HG03159 (cell line): ENCODE results near the gene BMP2K.

Experiments used
- ATAC-seq: cut with Tn5 transposase; IDR thresholded peaks from one replicate; pipeline ENCODE4 v1.9.1; 2021; ENCODE audit warnings: mild to moderate bottlenecking, moderate library complexity; ENCODE audit not compliant: unreplicated experiment

Gene BMP2K

DNA sequence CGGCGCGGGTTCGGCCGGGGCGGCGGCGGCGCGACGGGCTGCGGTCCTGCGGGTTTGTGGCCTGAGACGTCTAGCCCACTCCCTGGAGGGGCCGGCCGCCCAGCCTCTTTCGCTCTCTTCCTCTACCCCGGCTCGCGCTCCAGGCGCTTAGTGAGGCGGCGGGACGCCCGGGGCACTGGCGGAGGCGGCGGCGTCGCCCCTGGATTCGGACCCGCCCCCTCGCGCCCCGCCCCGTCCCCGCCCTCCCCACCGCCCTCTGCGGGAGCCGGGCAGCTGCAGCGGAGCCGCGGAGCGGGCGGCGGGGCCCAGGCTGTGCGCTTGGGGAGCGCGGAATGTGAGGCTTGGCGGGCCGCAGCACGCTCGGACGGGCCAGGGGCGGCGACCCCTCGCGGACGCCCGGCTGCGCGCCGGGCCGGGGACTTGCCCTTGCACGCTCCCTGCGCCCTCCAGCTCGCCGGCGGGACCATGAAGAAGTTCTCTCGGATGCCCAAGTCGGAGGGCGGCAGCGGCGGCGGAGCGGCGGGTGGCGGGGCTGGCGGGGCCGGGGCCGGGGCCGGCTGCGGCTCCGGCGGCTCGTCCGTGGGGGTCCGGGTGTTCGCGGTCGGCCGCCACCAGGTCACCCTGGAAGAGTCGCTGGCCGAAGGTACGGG lies at the start of gene BMP2K:
Gene BMP2K (plus strand): TSS at position 272 of the 650 bp plus-strand sequence. CDS start 194 bp downstream, at position 466.
- ATAC-seq, result peak; percentile 70

DNA sequence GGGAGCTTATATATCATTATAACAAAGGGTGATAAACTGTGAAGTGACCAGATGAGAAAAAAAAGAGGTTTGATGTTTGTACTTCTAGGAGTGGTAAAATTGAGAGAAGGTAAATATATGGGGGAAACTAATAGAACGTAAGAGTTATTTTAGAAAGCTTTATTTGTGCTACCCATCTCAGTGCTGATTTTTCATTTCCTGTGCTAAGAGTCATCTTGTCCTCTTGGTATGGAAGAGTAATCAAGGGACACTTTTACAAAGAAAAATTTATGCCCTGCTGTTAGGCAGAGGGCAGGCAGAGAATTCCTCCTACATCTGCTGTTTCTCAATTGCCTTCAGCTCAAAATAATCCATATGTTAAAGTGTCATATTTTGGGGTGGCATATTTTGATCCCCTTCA lies 49.6 kb upstream of the BMP2K start:
- ATAC-seq, result no peak

DNA sequence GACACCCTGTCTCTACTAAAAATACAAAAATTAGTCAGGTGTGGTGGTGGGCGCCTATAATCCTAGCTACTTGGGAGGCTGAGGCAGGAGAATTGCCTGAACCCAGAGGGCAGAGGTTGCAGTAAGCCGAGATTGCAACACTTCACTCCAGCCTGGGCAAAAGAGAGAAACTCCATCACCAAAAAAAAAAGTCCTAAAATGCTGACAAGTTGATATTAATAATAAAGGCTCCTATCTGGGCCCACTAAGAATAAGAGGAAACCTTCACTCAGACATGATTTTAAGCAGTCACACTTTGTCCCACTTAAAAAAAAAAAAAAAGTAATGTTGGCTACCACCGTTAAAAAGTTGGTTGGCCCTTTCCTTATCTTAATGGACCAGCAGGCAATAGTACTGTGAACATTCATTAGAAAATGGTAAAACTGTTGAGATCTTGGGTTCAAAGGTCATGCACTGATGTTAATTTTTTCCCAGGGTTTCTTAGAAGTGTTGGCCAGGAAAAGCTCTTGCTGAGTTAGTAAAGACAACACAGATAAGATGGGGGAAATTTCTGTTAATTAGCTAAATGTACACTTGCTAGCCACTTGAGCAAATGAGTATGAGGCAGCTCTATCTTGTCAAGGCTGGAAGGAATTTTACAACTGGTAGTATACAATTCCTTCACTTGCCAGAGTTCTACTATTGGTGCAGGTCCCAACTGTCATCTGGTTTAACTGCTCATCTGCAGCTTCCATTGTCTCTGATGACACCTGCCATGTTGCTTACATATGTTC lies 43.6 kb upstream of the BMP2K start:
- ATAC-seq, result no peak

DNA sequence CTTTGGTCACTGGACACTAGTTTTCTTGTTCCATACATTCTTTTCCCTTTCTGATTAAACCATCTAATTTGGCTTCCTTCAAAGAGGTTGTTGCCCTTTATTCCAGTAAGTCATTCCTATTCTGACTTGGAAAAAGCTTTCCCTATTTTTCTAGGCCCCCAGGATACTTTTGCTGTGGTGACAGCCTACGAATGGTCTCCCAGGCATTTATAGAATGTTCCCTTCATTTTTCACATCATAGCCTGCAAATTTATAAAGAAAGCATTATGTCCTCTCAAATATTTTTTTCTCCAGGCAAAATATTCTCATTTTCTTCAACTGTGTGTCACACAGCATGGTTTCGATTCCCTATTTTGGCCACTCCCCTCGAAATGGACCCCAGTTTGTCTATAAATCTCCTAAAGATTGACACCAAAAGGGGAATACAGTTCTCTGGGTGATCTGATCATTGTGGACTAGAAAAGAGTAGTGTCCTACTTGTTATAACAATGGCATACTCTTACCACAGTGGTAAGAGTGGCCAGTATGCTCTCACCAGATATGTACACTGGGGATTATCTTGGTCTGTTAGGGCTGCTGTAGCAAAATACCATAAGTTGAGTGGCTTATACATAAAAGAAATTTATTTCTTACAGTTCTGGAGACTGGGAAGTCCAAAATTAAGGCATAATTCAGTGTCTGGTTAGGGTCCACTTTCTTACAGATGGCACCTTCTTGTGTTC lies 41.5 kb upstream of the BMP2K start:
- ATAC-seq, result no peak

DNA sequence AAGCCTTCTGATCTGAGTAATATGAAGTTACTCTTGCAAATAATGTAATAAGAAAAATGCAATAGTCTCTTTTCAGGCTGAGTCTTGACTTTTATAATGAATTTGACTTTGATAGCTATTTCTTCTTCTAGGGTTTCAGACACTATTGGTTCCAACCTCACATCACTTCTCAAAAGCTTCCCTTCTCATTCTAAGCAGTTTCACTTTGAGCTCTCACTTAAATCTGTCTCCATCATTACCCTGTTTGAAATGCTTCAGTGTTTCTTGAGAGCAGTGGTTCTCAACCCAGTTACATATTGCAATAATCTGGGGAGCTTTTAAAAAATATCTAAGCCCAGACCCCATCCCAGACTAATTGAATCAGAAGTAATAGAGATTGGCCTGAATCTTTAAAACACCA lies 40.5 kb upstream of the BMP2K start:
- ATAC-seq, result peak; percentile 65

DNA sequence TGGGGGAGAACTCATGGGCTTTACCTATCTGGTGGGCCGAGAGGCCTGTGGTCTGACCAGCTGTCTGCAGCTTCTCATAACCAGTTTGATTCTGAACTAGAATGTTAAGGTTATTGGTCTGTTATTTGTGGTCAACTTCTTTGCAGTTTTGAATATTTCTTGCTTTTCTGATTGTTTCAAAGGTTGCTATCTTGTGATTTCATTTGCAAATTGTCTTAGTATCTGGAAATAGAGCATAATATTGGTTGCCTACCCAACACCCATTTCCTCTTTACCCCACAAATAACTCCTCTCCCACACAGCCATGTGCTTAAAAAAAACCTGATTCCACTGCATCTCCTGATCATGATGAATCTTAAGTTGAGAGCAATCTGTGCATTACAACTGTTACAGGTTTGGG lies 39.1 kb upstream of the BMP2K start:
- ATAC-seq, result peak; percentile 44

DNA sequence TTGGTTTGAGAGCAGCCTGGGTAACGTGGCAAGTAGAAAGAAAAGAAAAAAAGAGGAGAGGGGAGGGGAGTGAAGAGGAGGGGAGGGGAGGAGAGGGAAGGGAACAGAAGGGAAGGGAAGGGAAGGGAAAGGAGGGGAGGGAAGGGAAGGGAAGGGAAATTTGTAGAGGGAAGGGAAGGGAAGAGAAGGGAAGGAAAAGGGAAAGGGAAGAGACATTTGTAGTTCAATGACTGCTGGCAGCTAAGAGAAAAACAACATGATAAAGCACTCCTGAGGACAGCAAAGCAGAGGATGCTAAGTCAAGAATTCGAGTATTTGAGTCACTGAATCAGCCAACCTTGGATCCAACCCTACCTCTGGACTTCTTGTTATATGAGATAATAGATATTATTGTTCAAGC lies 38.2 kb upstream of the BMP2K start:
- ATAC-seq, result no peak

DNA sequence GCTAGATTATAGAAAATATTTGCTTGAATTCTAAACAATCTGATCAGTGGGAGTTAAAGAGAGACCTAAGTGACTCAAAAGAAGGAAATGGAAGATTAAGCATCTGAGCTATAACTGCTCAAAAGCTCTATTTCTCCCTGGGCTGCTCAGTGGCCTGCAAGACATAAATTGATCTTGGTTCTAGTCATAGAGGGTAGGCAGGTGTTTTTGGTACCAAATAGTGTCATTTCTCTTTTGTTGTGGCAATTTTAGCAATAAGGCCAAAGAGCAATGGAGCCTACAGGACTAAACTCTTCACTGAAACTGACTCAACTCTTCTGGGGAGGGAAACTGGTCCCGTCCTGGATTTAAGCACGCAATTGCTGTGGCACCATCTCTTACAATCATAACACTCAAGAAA lies 33.9 kb upstream of the BMP2K start:
- ATAC-seq, result no peak

DNA sequence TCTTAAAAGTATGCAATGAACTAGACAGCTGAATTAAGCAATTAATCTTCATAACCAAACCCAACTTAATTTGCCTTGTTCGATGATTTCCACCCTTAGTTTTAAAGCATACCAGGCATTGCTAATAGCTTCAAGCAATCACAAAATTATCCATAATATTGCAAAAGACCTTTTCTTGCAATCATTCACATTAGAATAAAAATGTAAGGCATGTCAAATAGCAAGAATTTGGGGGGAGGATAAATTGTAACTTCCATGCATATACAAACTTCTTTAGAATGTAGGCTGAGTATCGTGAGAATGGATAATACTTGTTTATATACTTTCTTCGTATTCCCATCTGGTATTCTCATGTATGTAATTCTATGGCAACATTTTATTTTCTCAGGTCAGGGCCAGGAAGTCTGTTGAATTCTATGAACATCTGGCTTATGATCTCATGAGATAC lies 28.7 kb upstream of the BMP2K start:
- no peak for ATAC-seq

DNA sequence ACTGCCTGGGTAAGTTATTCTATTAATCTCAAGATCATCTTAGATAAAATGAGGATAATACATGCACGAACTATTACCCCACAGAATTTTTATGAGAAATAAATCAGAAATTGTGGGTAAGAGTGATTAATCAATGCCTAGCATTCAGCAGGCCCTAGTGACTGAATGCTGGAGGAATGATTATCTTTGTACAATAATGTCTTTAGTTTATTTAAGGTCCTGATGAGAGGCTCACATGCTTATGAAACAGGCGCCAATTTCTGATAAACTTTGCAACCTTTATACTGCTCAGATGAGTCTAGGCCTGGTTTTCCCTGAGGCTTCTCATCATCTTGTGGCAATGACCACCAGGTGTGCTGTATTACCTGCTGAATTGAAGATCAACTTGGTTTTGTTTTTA lies 27.8 kb upstream of the BMP2K start:
- no peak for ATAC-seq

DNA sequence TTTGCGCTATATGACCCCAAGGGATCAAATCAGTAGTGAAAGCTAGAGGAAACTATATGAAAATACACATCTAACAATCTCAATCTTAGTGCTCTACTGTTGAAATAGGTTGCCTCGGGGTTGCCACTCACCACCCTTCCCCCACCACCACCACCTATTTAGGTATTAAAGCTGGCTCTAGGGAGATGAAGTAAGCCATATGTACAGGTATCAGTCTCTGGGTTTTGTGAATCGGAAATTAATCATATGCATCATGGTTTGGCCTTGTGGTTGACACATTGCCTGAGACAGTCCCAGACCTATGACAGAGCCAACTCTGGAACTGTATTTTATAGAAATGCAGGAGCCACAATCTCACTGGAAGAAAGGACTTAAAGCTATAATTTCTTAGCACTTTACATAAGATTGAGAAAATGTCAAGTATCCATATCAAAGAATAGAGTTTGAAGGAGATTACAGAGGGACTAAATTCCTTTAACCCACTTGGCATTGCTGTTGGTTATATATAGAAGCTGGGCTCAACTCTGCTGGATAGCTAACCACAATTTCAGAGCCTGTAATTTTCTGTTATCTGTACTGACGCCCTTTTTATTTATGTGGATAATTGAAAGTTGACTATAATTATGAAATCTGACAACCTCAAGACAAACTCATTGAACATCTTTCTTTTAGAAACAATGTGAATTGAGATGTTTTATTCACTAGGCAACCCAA lies 26.7 kb upstream of the BMP2K start:
- ATAC-seq, result no peak

DNA sequence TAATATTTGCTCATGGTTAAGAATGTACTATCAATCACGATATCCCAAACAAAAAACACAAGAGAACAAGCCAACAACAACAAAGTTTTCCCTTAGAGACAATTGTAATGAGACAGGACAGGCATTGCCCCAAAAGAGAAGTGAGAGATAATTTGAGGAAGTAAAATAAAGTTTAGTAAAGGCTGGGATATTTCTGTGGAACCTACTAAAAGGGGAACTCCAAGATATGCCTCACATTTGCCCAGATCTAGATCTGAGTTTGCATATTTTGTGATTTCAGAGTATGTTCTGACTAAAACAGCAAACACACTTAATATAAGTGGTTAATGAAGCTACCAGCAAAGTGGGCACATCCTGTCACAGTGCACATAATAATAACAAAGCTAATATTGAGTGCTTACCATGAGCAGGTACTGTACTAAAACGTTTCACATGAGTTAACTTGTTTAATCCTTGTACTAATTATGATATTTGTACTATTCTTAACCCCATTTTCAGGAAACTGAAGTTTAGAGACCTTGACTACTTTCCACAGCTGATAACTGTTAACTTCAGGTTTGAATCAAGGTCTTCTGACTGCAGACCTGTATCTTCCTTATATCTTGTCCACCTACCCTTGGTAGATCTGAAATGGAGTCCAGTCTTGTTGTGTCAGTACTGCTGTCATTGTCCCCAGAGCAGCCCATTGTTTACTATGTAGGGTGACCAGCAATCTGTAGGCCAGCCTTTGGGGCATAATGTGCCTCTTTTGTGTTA lies 26.0 kb upstream of the BMP2K start:
- ATAC-seq, result peak; percentile 93

DNA sequence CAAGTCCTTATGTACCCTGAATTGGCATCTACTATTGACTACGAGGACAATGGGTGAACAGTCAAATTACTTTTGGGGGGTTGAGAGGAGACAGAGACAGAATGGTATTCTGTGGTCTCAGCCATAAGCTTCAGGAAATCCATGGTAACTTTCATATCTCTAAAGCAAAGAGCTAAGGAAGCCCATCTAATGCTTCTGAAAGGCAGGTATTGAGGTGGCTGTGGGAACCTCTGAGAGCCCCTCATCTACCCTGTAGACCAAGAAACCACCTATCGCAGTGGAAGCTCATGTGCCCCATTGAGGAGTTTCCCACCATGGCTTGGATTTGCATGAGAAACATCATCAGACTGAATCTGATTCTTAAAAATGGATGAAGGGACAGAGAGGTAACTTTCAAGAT lies 23.1 kb upstream of the BMP2K start:
- no peak for ATAC-seq

DNA sequence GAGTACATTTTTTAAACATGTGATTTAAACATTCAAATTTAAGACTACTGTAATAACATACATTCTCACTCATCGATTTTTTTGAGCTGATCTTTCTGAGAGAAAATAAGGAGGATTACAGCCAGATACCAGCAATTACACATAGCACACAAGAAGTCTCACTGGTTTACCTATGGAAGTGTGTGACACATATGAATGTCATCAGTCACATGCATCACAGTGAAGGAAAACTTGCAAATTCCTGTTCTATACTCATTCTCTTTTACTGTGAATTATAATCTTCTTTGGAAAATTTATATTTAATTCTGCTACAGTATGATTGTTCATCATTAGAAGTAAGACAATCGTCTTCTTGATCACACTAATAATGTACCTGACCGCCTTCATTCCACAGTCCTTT lies 21.3 kb upstream of the BMP2K start:
- ATAC-seq, result no peak

DNA sequence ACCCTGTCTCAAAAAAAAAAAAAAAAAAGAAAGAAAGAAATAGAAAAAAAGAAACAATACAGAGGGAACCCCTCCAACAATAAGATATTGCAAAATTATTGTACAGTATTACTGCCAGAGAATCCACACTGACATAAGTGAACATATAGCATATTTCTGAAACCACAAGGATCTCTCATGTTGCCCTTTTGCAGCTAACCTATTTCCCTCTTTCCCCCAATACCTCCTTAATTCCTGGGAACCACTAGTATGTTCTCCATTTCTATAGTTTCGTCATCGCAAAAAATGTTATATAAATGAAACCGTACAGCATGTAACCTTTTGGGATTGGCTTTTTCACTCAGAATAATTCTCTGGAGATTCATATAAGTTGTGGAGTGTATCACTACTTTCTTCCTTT lies 20.0 kb upstream of the BMP2K start:
- ATAC-seq, result no peak

DNA sequence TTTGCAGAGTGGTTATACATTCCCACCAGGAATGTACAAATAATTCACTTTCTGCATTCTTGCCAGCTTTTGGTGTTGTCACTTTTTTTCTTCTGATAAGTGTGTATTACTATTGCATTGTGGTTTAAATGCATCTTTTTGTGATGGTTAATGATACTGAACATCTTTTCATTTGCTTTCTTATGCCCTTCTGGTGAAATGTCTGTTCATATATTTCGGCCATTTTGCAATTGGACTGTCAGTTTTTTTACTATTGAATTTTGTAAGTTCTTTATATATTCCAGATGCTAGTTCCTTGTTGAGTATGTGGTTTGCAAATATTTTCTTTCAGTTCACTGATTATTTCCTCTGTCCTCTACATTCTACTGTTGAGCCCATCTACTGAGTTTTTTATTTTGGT lies 19.4 kb upstream of the BMP2K start:
- no peak for ATAC-seq

DNA sequence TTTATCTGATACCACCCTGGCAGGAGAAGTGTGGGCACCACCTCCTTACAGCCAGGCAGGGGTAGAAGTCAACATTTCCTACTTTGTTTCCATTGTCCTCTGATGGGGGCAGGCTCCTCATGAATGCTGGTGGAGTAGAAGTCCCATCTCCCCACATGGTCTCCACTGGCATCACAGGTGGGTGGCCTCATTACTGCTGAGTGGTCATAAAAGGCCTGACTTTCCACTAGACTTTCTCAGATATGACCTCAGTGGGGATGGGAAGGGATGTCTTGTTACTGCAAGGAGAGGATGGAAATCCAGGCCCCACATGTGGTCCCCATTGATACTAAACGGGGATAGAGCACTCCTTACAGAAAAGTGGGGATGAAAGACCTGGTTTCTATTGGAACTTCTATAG lies 18.6 kb upstream of the BMP2K start:
- ATAC-seq, result no peak

DNA sequence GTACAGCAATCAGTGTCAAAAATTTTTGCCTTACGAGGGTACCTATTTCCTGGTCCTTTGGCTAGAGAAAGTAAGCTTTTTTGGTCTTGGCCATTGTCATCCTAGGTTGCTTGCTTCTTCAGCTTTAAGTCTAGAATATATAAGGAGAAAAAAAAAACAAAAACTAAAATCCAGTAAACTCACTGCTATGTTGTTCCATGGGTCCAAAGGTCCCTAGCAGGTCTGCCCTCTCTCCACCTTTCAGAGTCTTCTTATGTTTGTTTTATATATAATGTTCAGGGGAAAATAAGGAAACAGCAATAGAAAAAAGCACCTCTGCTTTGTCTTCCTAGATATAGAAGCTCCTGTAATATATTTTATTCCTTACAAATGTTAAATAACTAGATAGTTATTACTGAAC lies 18.1 kb upstream of the BMP2K start:
- no peak for ATAC-seq

DNA sequence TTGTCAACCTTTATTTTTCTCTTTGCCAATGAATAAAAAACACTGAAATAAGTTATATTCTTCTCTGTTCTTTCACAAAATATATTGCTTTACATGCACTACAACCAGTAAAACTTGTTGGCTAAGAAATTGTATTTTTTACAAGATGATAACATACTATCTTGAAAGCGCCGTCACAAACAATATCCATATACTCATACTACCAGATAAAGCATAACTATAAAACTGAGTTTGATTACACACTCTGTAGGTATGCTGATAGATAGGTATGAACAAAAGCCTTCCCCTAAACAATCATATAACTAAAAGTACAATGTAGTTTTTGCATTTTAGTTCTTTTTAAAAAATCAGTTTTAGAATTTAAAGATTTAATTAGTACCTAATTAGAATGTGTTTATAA lies 13.6 kb upstream of the BMP2K start:
- no peak for ATAC-seq

DNA sequence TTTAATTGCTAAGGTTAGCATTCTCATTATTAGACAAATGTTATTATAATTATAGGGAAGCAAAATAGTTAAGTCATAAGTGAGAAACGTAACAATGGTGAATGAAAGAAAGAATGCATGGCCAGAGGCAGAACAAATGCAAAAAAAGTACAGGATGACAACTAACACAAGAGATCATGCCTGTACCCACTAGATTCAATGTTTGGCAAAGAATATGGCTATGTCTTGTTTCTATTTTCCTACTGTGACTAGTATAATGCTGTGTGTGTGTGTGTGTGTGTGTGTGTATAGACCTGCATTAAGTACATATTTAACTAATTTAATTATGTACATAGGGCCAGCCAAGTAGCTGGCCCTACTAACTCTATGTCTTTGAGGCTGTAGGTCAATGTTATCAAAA lies 12.9 kb upstream of the BMP2K start:
- ATAC-seq, result no peak
